ENCODE results near the gene SH2D6.

GRCh38 chr2:85477884-85478283 is 59.4 kb downstream of the SH2D6 start:
- TF ChIP-seq CTCF (conservative IDR thresholded peaks at IDR 0.05): no peak
- no peak for TF ChIP-seq EZH2 (IDR thresholded peaks at IDR 0.05; ENCODE audit: low read depth)
